ENCODE measurements around the gene ARID3A. TPM values are rescaled to one million over a fixed set of nuclear protein-coding genes. Genes with fewer than 3 reads are reported as not detected.
A peak's percentile ranks its signal among the peaks of the same experiment; 100 is the strongest.

ARID3A gene
- total and polyA plus RNA-seq, 2 of the 13 experiments (the other 11 are each of a cell fraction or from before 2014, with no cell fraction given), result 71.3 to 77.9 TPM

- TF ChIP-seq ELK4 (CRISPR knock-in tag; IDR thresholded peaks at IDR 0.05; ENCODE audit: borderline replicate concordance), result no peak
- TF ChIP-seq SNAI1 (CRISPR knock-in tag; IDR thresholded peaks at IDR 0.05; ENCODE audit: borderline replicate concordance), result no peak; the same call in 1 of the 2 replicates
- TF ChIP-seq KLF15 (CRISPR knock-in tag; IDR thresholded peaks at IDR 0.05; ENCODE audit: borderline replicate concordance), result no peak
- peak; percentile 41; the same call in 1 of the 2 replicates for TF ChIP-seq RBFOX2 (IDR thresholded peaks at IDR 0.05; ENCODE audit: low read depth, low read length)
- no peak for TF ChIP-seq KDM5A (IDR thresholded peaks at IDR 0.05; ENCODE audit: borderline replicate concordance, low read length)
- TF ChIP-seq STAG1 (CRISPR knock-in tag; IDR thresholded peaks at IDR 0.05), result peak; percentile 96
- no peak for TF ChIP-seq CEBPG (CRISPR knock-in tag; IDR thresholded peaks at IDR 0.05)
- TF ChIP-seq ZNF160 (CRISPR knock-in tag; IDR thresholded peaks at IDR 0.05), result no peak; the same call in 1 of the 2 replicates
- 0 out of 2 replicates have a peak, but pooled peaks have one; percentile 50 for TF ChIP-seq TARDBP (CRISPR knock-in tag; IDR thresholded peaks at IDR 0.05)
- no peak for TF ChIP-seq SUZ12 (IDR thresholded peaks at IDR 0.05; ENCODE audit: low read depth, low read length)
- no peak for TF ChIP-seq ZNF136 (CRISPR knock-in tag; IDR thresholded peaks at IDR 0.05; ENCODE audit: low read depth)
- 0 out of 2 replicates have a peak, but pooled peaks have one; percentile 44 for TF ChIP-seq ZNF138 (CRISPR knock-in tag; IDR thresholded peaks at IDR 0.05; ENCODE audit: low read depth)
- peak; percentile 22; the same call in 1 of the 2 replicates for TF ChIP-seq ZNF333 (CRISPR knock-in tag; IDR thresholded peaks at IDR 0.05; ENCODE audit: borderline replicate concordance)
- TF ChIP-seq ZFP91 (CRISPR knock-in tag; IDR thresholded peaks at IDR 0.05; ENCODE audit: borderline replicate concordance), result peak; percentile 91
- no peak for TF ChIP-seq NBN (conservative IDR thresholded peaks at IDR 0.05)
- no peak for TF ChIP-seq NR2F1 (CRISPR knock-in tag; IDR thresholded peaks at IDR 0.05)
- no peak; the same call in 1 of the 2 replicates for TF ChIP-seq WIZ (CRISPR knock-in tag; IDR thresholded peaks at IDR 0.05)
- peak; percentile 48 for TF ChIP-seq XRCC5 (optimal IDR thresholded peaks at IDR 0.05; ENCODE audit: low read length)
- peak; percentile 59 for TF ChIP-seq GATAD2A (CRISPR knock-in tag; IDR thresholded peaks at IDR 0.05)
- no peak for TF ChIP-seq U2AF2 (IDR thresholded peaks at IDR 0.05; ENCODE audit: low read depth, low read length)
- peak; percentile 51; the same call in 1 of the 2 replicates for TF ChIP-seq ZNF773 (CRISPR knock-in tag; IDR thresholded peaks at IDR 0.05; ENCODE audit: borderline replicate concordance)
- no peak for TF ChIP-seq HMGA1 (CRISPR knock-in tag; conservative IDR thresholded peaks at IDR 0.05)
- TF ChIP-seq SALL1 (CRISPR knock-in tag; IDR thresholded peaks at IDR 0.05), result no peak; the same call in 1 of the 2 replicates
- peak; percentile 74 for TF ChIP-seq HNF4A (CRISPR knock-in tag; IDR thresholded peaks at IDR 0.05)
- peak; percentile 28 for TF ChIP-seq FOXP4 (CRISPR knock-in tag; IDR thresholded peaks at IDR 0.05)
- TF ChIP-seq KDM2A (CRISPR knock-in tag; IDR thresholded peaks at IDR 0.05; ENCODE audit: borderline replicate concordance, low read depth), result peak; percentile 79
These were observed 8.3 kb upstream of the ARID3A start, which contains the start of gene KISS1R (continued) for GRCh38 chr19:917323-918151.

Measured in HepG2 (cell line).